GM12878 (cell line): ENCODE measurements around the gene PCDHGA5.

Source experiments
- CREB1 ChIP-seq: IDR thresholded peaks from 2 replicates; pipeline ENCODE4 v1.6.1; 2012; ENCODE audit warnings: low read depth, mild to moderate bottlenecking, inconsistent platforms
- JUND ChIP-seq: IDR thresholded peaks from 2 replicates; pipeline ENCODE4 v1.6.1; 2012; ENCODE audit warnings: low read depth, mild to moderate bottlenecking, low read length, improper control_type of control experiment, moderate library complexity
- RAD21 ChIP-seq: IDR thresholded peaks from 2 replicates; pipeline ENCODE4 v1.6.1; 2011; ENCODE audit warnings: mild to moderate bottlenecking, low read depth, low read length, moderate library complexity; ENCODE audit not compliant: insufficient read depth
- STAT1 ChIP-seq: fragments of 450-650 bp; conservative IDR thresholded peaks from 2 replicates; pipeline ENCODE4 v1.6.1; 2014; ENCODE audit warnings: antibody characterized with exemption, mild to moderate bottlenecking
- TCF12 ChIP-seq: IDR thresholded peaks from 2 replicates; pipeline ENCODE4 v1.6.1; 2011; ENCODE audit warnings: low read depth, mild to moderate bottlenecking, low read length
- ZBTB11 ChIP-seq: fragments of 450-650 bp; formaldehyde crosslinking; IDR thresholded peaks from 2 replicates; pipeline ENCODE4 v1.5.0; 2022; ENCODE audit warnings: mild to moderate bottlenecking, missing genetic modification characterization
- TF ChIP-seq, protein P1 (sequence below), 3 experiments: IDR thresholded peaks in 2 of 3; conservative IDR thresholded peaks in 1 of 3; 2 replicates each; pipeline ENCODE4 v1.5.1; 2011; ENCODE audit warnings: low read depth in 3 of 3, low read length in 3 of 3, mild to moderate bottlenecking in 3 of 3, control low read depth in 2 of 3, moderate library complexity in 2 of 3, inconsistent platforms in 1 of 3, mixed read lengths in 1 of 3; ENCODE audit not compliant: control insufficient read depth in 2 of 3, insufficient read depth in 1 of 3; ENCODE audit errors: extremely low read depth in 1 of 3

- TF ChIP-seq RAD21, result no peak
- no peak for TF ChIP-seq TCF12
- TF ChIP-seq STAT1, result no peak
- TF ChIP-seq, protein P1, sequence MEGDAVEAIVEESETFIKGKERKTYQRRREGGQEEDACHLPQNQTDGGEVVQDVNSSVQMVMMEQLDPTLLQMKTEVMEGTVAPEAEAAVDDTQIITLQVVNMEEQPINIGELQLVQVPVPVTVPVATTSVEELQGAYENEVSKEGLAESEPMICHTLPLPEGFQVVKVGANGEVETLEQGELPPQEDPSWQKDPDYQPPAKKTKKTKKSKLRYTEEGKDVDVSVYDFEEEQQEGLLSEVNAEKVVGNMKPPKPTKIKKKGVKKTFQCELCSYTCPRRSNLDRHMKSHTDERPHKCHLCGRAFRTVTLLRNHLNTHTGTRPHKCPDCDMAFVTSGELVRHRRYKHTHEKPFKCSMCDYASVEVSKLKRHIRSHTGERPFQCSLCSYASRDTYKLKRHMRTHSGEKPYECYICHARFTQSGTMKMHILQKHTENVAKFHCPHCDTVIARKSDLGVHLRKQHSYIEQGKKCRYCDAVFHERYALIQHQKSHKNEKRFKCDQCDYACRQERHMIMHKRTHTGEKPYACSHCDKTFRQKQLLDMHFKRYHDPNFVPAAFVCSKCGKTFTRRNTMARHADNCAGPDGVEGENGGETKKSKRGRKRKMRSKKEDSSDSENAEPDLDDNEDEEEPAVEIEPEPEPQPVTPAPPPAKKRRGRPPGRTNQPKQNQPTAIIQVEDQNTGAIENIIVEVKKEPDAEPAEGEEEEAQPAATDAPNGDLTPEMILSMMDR (IDR thresholded peaks at IDR 0.05 in 2 of 3, conservative IDR thresholded peaks at IDR 0.05 in 1 of 3; ENCODE audit: control insufficient read depth in 2 of 3, extremely low read depth in 1 of 3, insufficient read depth in 1 of 3, low read depth in 3 of 3, low read length in 3 of 3), result no peak
- no peak for TF ChIP-seq JUND
- TF ChIP-seq ZBTB11 (CRISPR knock-in tag), result no peak
- TF ChIP-seq CREB1, result no peak
Observed at GRCh38 chr5:141389153-141390042, 25.4 kb downstream of the PCDHGA5 start.
